ENCODE results near the gene HMCN2.

HMCN2 gene

DNA sequence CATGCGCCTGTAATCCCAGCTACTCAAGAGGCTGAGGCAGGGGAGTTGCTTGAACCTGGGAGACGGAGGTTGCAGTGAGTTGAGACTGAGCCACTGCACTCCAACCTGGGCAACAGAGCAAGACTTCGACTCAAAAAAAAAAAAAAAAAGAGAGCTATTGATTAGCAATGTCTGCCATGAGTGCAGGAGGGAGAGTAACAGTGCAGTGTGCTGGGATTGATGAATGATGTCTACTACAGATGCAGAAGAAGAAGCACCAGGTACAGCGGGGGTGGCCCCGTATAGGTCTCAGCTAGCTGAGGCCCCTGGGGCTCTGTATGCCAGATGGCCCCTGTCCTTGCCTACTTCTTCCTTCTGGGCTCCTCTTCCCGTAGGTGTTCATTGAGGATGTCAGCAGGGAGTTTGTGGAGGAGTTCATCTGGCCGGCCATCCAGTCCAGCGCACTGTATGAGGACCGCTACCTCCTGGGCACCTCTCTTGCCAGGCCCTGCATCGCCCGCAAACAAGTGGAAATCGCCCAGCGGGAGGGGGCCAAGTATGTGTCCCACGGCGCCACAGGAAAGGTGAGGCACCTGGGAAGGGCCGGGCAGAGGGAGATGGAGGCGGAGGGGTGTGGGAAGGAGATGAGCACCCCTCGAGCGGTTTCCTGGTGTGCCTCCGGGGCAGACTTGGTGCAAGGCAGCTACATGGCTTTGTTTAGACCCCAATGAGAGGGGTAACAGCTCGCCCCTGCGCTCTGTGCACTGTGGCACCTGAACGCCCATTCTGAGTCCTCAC, 192.7 kb downstream of the HMCN2 start:
- DNase-seq: no peak

DNA sequence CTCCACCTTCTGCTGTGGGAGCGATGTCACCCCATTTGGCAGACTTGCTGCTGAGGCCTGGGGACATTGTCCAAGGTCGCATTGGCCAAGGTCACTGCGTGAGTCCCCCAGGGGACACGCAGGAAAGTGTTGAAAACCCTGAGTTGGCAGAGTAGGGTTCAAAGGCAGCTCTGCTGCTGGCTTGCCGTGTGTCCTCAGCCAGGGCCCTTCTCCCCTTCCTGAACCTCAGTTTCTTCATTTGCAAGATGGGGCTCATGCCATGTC, 193.2 kb downstream of the HMCN2 start:
- no peak for DNase-seq

DNA sequence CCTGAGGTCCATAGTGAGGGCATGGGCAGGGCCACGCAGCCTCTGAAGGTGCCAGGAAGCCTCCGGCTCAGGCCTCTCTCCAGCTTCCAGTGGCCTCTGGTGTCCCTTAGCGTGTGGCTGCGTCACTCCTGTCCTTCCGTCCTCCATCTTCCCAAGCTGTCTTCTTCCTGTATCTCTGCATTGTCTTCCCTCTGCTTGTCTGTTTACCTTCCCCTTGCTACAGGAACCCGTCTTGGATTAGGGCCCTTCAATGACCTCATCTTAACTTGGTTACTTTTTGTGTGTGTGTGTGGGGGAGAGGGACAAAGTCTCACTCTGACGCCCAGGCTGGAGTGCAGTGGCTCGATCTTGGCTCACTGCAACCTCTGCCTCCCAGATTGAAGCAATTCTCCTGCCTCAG, 193.6 kb downstream of the HMCN2 start:
- no peak for DNase-seq

DNA sequence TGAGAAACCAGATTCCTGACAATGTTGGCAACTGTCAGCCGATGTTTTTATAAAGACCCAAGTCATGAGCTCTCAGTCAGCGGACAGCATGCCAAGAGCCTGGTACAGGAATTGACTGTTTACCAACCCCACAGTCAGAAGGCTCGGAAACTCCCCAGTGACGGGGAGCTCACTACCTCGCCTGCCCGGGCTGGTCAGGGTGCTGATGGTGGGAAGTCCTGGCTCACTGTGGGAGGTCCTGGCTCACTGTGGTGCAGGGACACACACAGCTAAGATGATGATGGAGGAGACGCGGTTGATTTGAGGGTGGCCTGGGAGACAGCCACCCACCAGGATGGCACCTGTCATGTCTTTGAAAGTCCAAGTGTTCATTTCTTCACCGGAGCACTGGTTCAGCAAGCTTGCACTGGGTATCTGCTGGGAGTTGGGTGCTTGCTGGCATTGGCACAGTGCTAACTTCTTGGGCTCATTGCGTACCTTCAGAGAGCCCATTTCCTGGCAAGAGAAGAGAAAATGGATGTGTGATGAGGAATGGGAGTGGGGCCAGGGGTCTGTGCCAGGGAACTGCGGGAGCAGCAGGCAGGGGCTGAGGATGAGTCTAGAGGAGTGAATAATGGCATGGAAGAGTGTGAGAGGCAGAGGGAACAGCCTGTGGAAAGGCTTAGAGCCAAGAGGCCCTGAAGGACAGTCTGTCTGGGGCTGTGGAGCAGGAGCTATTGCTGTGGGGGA, 194.5 kb downstream of the HMCN2 start:
- DNase-seq: no peak

DNA sequence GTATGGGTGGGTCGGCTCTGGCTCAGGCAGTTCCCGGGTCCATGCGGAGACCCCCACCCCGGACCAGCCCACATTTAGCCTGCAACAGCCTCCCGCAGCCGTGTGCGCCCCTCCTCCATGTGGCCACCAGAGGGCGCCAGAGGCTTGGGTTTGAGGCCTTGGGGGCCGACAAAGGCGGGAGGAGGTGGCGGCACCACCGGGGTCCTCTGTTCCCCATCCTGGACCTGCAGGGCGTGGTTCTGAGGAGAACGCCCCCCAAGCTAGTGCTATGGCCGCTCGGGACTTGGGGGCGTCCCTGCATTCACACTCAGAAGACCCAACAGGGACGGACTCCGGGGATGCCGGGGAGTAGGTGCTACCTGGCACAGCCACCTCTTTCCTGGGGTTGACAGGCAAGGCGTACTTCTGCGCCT, 195.7 kb downstream of the HMCN2 start:
- peak; percentile 35 to 50 for DNase-seq

DNA sequence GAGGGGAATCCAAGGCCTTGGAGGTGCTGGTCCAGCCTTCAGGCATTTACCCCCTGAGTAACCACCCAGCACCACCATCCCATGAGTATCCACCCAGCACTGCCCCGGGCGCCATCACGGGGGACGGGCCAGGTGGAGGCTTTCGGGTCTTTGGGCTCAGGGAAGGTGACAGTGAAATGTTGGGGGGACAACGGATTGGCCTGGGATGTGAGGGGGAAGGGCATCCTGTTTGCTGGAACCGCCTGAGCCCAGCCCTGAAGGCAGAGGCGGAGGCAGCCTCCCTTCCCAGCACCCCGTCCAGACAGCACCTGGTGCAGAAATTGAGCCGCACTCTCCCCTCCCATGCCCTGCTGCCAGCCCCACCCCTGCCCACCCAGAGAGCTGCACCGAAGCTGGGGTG, 196.2 kb downstream of the HMCN2 start:
- DNase-seq: no peak

DNA sequence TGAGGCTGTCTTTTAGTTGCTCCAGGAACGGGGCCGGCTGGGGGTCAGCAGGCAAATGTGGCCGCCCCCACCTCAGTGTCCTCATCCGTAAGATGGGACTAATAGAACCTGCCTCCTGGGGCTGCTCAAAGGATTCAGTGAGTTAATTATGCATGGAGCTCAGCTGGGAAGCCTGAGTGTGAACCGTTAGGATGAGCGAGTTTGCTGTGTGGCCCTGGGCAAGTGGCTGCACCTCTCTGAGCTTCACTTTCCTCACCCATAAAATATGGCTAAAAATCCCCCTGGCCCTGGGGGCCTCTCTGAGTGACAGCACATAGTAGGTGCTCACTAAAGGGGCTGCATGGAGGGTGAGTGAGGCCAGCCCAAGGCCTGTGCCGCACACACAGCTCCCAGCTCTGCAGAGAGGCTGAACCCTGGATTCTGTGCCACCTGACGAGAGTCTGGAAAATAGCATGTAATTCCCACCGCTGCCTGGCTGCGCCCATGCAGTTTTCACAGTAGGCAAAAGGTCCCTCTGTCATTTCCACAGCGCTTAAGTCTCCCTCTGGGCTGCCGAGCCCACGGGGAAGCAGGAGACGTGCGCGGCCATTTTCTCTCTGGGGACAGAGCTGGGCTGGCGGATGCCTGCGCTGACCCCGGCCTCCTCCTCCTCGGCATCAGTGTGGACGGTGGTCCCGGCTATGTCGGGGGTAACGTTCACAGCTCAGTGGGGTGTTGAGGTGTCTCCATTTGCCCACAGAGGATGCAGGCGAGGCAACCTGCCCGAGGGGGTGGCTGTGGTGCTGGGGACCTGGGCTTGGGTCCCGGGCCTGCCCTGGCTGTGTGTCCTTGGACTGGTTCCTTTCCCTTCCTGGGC, 197.4 kb downstream of the HMCN2 start:
- no peak for DNase-seq

DNA sequence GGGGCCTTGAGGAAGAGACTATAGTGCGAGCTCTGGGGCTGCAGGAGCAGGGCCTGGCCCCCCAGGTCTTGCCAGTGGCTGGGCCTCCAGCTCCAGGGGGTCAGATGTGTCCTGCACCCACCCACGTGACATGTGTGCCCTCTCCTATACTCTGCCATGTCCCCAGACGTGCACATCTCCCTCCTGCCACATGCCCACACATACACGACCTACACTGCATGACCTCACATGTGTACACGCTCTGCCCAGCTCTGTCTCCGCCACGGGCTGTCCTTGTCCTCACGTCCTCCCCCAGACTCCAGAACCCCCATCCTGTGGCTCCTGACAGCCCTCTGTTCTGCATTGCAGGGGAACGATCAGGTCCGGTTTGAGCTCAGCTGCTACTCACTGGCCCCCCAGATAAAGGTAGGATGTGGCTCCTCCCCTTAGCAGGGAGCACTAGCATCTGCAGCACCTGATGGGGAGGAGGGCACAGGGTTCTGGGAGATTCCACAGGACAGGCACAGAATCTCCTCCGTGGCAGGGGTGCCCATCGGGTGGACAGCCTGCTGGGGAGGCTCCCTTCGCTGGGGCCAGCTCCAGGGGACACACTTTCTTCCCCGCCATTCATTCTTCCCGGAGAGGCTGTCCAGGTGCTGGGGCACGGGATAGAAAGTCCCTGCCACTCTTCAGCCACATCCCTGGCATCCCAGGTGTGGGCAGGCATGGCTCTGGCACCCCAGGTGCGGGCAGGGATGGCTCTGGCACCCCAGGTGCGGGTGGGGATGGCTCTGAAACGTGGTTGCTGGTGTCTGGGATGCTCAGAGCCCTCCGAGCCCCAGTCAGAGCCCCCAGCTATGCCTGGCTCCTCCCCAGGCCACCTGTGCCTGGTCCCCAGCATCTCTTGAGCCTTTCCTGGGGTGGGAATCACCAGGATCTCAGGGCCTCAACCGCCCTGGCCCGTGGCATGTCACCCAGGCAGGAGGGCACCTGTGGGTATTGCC, 198.5 kb downstream of the HMCN2 start:
- no peak for DNase-seq

DNA sequence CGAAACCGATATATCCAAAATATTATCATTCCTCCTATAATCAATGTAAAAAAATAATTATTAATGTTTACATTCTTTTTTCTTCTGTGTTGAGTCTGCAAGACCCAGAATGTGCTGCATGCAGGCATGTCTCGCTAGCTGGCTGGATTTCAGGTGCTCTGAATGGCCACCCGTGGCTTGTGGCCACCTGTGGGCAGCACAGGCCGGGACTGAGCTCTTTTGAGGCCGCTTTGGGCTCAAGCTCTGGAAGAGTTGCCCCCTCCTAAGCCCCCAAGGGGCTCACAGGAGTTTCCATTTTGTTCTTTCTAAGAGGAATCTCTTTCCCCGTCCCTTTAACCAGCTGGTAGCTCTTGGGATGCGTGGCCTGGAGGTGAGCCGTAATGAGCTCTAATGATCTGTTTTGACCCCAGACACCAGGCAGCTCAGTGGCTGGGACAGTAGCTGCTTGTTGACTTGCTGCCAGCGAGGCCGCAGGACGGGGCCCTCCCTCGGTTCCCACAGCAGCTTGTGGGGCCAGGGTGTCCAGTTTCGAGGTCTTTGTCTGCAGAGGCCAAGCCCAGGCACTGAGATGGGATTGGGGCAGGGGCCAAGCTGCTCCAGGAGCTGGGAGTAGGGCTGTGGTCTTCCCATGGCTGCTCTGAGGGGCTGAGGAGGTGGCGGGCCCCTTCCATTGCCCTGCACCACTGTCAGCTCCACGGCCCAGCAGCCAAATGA, 200.0 kb downstream of the HMCN2 start:
- DNase-seq: no peak

DNA sequence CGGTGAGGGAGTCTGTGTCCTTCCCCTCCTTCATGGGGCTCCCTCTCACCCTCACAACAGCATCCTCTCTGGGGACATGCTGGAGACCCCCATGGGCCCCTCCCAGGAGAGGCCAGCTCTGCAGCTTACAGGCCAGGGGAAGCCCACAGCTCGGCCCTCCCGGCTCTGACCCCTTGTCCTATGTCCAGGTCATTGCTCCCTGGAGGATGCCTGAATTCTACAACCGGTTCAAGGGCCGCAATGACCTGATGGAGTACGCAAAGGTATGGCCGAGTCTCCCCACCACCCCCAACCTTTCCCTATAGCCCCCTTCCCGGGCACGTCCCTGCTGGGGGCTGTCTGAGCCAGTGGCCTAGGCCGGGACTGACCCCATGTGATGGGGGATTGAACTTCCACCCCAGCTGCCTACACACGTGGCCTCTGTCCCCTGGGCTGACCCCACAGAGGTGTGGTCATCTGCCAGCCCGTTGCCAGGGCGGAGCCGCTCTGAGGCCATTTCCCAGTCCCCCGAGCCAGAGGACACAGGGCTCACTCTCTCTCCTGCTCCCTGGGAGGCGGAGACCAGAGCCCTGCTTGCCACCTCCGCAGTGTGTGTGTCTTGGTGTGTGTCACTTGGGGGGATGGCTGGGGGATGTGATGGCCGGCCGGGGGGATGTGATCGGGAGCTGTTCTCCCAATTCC, 201.1 kb downstream of the HMCN2 start:
- no peak for DNase-seq

DNA sequence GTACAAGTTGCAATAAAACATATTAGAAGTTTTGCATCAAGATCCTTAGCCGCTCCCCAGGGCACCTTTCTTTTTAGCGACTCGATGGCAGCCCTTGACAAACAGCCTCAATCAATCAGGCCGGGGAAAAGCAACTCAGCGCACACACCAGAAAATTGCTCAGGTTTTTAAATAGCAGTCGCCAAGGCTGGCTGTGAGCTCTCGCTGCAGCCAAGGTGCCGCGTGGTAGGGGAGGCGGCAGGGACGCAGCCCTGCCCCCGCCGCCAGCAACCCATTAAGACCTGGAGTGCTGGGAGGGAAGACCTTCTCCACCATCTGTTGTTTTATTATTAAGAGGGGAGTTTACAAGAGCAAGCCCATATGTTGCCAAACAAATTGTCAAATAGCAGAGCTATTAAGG, 201.8 kb downstream of the HMCN2 start:
- DNase-seq: no peak

DNA sequence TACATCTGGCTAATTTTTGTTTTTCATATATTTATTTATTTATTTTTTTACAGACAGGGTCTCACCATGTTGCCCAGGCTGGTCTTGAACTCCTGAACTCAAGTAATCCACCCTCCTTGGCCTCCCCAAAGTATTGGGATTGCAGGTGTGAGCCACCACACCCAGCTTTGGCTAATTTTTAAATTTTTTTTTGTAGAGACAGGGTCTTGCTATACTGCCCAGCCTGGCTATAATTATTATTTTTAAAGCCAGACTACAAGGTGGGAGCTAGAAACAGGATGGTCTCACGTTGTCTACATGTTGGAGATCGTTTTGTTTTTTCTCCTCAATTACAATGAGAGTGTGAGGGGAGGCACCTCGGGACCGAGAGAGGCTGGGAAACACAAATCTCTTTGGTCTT, 203.0 kb downstream of the HMCN2 start:
- DNase-seq: no peak

DNA sequence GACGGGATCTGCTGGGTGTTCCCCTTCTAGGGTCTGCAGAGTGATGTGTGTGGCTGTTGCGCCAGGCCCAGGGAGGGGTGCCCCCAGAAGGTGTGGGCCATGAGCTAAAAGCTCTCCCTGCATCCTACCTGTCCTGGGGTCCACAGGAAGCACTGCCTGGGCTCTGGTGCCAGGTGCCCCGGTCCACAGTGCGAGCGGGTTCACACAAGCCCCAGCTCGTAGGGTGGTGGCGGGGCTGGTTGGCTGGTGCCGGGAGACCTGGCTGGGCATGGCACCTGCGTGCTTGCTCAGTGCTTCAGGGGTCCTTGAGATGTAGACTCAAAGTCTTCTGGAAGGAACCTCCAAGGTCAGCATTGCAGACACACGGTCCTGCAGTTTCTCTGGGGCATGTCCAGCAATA, 204.7 kb downstream of the HMCN2 start:
- no peak for DNase-seq

DNA sequence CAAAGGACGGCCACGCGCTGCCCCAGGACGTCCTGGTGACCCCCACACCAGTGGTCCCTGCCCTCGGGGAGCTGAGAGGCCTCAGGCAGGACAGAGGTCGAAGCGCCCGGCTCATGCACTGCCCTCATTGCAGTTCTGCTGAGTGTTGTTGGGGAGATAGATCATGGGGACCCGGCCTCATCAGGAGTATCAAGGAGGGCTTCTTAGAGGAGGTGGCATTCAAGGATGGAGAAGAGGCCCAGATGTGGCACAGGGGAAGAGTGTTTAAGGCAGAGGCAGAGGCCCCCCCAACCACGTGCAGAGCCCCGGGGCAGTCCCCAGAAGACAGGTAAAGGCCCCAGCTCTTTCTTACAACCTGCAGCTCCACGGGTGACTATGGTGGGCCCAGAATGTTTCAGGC, 205.4 kb downstream of the HMCN2 start:
- DNase-seq: no peak

DNA sequence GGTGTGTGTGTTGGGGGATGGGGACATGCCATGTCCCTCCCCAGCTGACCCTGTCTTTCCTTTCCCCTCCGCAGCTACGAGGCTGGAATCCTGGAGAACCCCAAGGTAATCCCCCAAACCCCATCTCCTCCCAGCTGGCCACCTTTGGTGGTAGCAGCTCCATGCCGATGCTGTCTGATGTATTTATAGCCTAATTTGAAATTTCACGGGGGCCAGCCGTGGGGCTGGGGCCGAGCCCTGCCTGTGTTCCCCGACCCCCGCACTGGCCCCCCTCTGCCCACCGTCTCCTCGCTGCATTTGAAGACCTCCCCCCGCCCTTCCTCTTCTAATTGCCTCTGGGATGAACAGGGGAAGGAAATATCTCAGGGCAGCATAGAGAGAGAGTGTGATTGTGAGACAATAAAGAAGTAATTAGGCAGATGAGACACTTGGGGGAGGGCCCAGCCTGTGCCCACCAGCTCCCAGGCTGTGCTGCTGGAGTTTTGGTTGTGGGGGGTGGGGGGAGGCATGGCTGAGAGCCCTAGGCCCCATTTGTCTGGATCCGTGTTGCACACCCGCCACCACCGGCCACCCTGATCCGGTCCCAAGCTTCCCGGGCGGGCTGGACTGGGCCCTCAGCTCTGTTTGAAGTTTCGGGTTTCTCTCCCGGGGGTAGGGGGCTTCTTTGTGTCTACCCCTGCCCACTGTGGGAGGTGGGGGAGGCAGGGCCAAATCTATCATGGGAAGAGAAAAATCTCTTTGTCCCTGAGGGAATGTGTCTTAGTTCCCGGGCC, 206.0 kb downstream of the HMCN2 start:
- no peak for DNase-seq

DNA sequence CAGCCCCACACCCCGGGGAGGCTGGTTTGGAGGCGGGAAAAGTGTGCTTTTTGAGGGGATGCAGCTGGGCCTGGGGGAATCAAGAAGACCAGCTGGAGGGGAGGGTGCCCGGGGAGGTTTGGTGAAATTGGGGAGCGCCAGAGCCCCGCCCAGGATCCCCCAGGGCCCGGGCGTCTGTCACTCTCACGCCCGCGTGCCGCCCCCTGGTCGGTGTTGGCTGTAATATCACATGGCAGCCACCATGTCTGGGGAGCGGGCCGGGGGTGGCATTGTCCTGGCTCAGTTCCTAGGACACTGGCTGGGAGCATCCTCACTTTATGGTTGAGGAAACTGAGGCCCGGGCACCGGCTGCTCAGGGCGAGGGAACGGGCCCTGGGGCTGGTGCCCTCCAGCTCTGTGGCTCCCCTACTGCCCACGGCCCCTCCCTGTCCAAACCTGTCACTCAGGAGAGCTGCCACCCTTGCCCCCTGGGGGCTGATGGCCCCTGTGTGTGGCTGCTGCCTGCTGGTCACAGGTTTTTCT, 206.7 kb downstream of the HMCN2 start:
- DNase-seq: no peak

DNA sequence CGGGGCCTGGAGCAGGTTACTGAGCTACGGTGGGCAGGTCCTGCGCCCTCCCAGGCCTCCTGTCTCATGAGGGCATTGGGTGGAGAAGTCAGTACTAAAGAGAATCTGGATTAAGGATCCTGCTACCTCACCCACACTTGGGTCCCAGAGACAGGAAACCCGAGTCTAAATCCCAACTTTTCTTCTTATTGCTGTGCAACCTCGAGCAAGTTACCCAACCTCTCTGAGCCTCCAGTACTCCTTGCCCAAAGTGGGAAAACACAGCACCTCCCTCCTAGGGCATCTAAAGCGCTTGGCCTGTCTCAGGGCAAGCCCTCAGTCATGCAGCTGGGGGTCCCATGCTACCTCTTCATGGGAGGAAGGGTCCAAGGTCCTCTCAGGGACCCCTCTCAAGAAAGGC, 207.4 kb downstream of the HMCN2 start:
- DNase-seq: no peak

DNA sequence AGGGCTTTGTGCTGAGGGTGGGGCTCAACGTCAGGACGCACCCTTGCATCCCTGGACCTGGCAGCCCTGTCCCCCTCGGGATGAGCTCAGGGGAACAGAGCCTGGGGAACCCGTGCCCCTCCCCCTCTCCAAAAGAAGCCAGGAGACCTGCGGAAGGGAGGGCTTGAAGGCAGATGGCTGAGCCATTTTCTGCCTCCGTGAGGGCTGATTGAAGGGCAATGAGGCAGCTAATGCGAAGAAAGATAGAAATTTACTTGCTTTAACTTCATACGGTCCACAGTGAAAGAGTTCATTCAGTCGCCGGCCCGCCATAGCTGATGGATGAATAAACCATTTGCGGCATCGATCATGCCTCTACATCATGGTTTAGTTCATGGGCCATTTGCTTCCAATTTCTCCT, 208.0 kb downstream of the HMCN2 start:
- DNase-seq: no peak

DNA sequence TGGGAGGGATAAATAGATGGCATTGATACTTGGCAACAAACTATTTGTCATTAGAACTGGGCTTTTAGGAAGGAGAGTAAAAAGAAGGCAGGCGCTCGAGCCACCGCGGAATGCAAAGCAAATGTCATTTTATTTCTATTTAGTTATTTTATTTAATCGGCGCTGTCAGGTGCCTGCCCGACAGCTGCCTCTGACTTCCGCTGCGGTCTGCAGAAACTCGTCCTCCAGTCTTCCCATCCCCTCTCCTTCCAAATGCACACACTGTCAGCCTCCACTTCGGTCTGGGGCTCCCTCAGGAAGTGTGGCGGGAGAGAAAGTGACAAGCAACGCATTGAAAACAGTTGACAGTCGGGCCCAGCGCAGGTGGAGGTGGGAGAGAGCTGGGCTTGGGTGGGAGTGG, 208.5 kb downstream of the HMCN2 start:
- no peak for DNase-seq

DNA sequence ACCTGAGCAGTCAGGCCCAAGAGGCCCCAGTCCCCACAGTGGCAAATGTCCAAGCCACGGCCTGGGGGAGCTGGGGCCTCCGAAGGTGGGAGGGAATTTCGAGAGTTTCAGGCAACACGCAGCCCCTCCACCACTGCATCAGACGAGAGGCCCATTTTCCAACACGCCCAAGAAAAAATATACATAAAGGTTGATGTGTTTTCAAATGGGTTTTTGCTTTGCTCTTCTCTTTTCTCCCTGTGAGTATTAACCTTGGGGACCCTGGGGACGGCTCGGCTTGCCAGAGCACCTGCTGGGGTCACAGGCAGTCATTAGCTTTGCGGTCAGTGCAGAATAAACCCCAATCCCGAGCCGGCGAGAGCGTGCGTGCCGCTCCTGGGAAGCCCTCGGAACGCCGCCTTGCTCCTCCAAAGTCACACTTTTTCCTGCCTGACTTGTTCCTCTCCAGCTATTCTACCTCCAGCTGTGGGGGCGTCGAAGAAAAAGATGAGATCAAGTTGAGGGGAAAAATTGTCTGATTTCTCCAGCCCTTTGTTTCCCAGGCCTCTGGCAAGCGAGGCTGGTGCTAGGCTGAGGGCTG, 210.7 kb downstream of the HMCN2 start:
- no peak for DNase-seq

All from SHP77 (cell line).